Rectal smooth muscle tissue (tissue), 1 donor: Measurements from ENCODE around the gene RTRAF.

Experiments
- H3K27ac ChIP-seq: one replicate; pipeline ENCODE4 v1.7.0; 2013; ENCODE audit warnings: low read depth, low read length, inconsistent platforms
- H3K27me3 ChIP-seq: one replicate; pipeline ENCODE4 v1.7.0; 2013; ENCODE audit warnings: low read length; ENCODE audit not compliant: control insufficient read depth, insufficient read depth
- H3K36me3 ChIP-seq: one replicate; pipeline ENCODE4 v1.7.0; 2013; ENCODE audit warnings: low read length; ENCODE audit not compliant: control insufficient read depth, insufficient read depth
- H3K4me1 ChIP-seq: one replicate; pipeline ENCODE4 v1.7.0; 2013; ENCODE audit warnings: low read length; ENCODE audit not compliant: control insufficient read depth, insufficient read depth
- H3K4me3 ChIP-seq: one replicate; pipeline ENCODE4 v1.7.0; 2013; ENCODE audit warnings: low read length
- H3K9ac ChIP-seq: one replicate; pipeline ENCODE4 v1.7.0; 2013; ENCODE audit warnings: low read length

Gene RTRAF

GRCh38 chr14:51967521-51967920, 21.8 kb upstream of the RTRAF start:
- Histone ChIP-seq H3K4me3 (no peak overlapping the region), H3K36me3 (no peaks in the 10 kb centered on the region), H3K9ac (no peak overlapping the region), H3K27me3 (no peaks in the 10 kb centered on the region), H3K27ac (no peak overlapping the region), H3K4me1 (peaks cover 6% of the 10 kb centered on the region)

- H3K9ac ChIP-seq = no peak overlapping the region
- H3K4me3 ChIP-seq = no peak overlapping the region
- H3K27me3 ChIP-seq = no peaks in the 10 kb centered on the region
- no peak overlapping the region for H3K27ac ChIP-seq
- no peaks in the 10 kb centered on the region for H3K4me1 ChIP-seq
- no peaks in the 10 kb centered on the region for H3K36me3 ChIP-seq
Measured at GRCh38 chr14:51969852-51970540, 19.4 kb upstream of the RTRAF start.

- Histone ChIP-seq H3K27me3 (no peaks in the 10 kb centered on the region), H3K9ac (no peak overlapping the region), H3K27ac (no peak overlapping the region), H3K4me3 (no peak overlapping the region), H3K4me1 (no peaks in the 10 kb centered on the region), H3K36me3 (no peaks in the 10 kb centered on the region)
Measured at GRCh38 chr14:51972566-51972965, 16.8 kb upstream of the RTRAF start.

- Histone ChIP-seq H3K36me3 (no peaks in the 10 kb centered on the region), H3K27me3 (no peaks in the 10 kb centered on the region), H3K9ac (no peak overlapping the region), H3K27ac (no peak overlapping the region), H3K4me1 (peaks cover 2% of the 10 kb centered on the region), H3K4me3 (no peak overlapping the region)
Measured at GRCh38 chr14:51977075-51977474, 12.3 kb upstream of the RTRAF start.

GRCh38 chr14:51978681-51979085, 10.7 kb upstream of the RTRAF start:
- Histone ChIP-seq H3K4me1 (peaks cover 2% of the 10 kb centered on the region), H3K27ac (no peak overlapping the region), H3K27me3 (no peaks in the 10 kb centered on the region), H3K9ac (no peak overlapping the region), H3K4me3 (no peak overlapping the region), H3K36me3 (no peaks in the 10 kb centered on the region)

GRCh38 chr14:51979088-51979709, 10.1 kb upstream of the RTRAF start:
- no peak overlapping the region for H3K9ac ChIP-seq
- H3K4me1 ChIP-seq = peaks cover 2% of the 10 kb centered on the region
- H3K36me3 ChIP-seq = no peaks in the 10 kb centered on the region
- H3K27ac ChIP-seq = no peak overlapping the region
- H3K27me3 ChIP-seq = no peaks in the 10 kb centered on the region
- no peak overlapping the region for H3K4me3 ChIP-seq

- Histone ChIP-seq H3K27ac (no peak overlapping the region), H3K27me3 (no peaks in the 10 kb centered on the region), H3K36me3 (no peaks in the 10 kb centered on the region)
Measured at GRCh38 chr14:51981218-51981854, 8.0 kb upstream of the RTRAF start.

GRCh38 chr14:51988221-51988620, 1.1 kb upstream of the RTRAF start:
- Histone ChIP-seq H3K27ac (peak overlapping the region; percentile 72), H3K27me3 (no peaks in the 10 kb centered on the region), H3K4me1 (peaks cover 7% of the 10 kb centered on the region), H3K9ac (no peak overlapping the region), H3K36me3 (no peaks in the 10 kb centered on the region), H3K4me3 (no peak overlapping the region)

More at GRCh38 chr14:51981218-51981854, 8.0 kb upstream of the RTRAF start:
- H3K4me3 ChIP-seq = no peak overlapping the region
- H3K4me1 ChIP-seq = peaks cover 2% of the 10 kb centered on the region
- H3K9ac ChIP-seq = no peak overlapping the region

GRCh38 chr14:51990488-51990887, 1.1 kb downstream of the RTRAF start:
- H3K4me3 ChIP-seq = peak overlapping the region; percentile 66
- no peak overlapping the region for H3K9ac ChIP-seq
- H3K4me1 ChIP-seq = peaks cover 7% of the 10 kb centered on the region
- H3K27ac ChIP-seq = no peak overlapping the region
- no peaks in the 10 kb centered on the region for H3K27me3 ChIP-seq
- H3K36me3 ChIP-seq = peaks cover 11% of the 10 kb centered on the region

GRCh38 chr14:51993285-51993920, 4.1 kb downstream of the RTRAF start:
- Histone ChIP-seq H3K36me3 (peaks cover 11% of the 10 kb centered on the region), H3K27ac (no peak overlapping the region), H3K4me1 (peaks cover 7% of the 10 kb centered on the region), H3K9ac (no peak overlapping the region), H3K27me3 (no peaks in the 10 kb centered on the region), H3K4me3 (no peak overlapping the region)

GRCh38 chr14:51996148-51996746, 6.9 kb downstream of the RTRAF start:
- H3K4me1 ChIP-seq = peaks cover 4% of the 10 kb centered on the region
- H3K4me3 ChIP-seq = no peak overlapping the region
- H3K27ac ChIP-seq = no peak overlapping the region
- H3K27me3 ChIP-seq = no peaks in the 10 kb centered on the region
- H3K9ac ChIP-seq = no peak overlapping the region
- peaks cover 14% of the 10 kb centered on the region for H3K36me3 ChIP-seq

- Histone ChIP-seq H3K9ac (no peak overlapping the region), H3K4me3 (no peak overlapping the region), H3K27me3 (no peaks in the 10 kb centered on the region), H3K27ac (no peak overlapping the region), H3K4me1 (peaks cover 15% of the 10 kb centered on the region), H3K36me3 (peaks cover 24% of the 10 kb centered on the region)
Measured at GRCh38 chr14:51998348-51998747, 9.0 kb downstream of the RTRAF start.
